Measurements from ENCODE around the gene RNF123.
A peak's percentile ranks its signal among the peaks of the same experiment; 100 is the strongest.
"Not testable (repeated sequence)": the region's sequence is repeated elsewhere in the genome, so short reads cannot be mapped to it uniquely, and the experiment has no call there.

Gene RNF123

DNA sequence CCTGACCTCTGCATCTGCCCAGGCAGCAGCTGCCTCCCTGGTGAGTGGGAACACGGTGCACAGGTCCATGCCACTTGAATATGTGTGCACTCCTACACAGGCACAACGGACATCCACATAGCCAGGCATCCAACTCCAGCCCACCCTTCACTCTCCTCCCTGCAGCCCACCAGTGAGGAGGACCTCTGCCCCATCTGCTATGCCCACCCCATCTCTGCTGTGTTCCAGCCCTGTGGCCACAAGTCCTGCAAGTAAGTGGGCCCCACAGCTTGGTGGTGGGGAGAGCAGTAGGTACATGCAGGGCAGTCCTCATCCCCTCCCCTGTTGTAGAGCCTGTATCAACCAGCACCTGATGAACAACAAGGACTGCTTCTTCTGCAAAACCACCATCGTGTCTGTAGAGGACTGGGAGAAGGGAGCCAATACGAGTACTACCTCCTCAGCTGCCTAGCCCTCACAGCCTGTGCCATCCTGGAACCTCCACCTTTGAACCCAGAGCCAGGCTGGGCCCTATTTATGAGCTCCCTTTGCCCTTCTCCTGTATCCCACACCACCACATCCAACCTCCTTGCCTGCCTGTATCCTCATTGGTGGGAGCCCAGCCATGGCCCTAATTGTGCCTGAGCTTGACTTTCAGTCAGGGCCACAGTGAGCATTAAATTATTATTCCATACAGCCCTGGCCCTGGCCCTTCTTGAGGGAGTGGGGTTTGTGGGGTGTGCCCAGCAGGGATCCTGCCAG lies 31.7 kb downstream of the RNF123 start:
- no peak for DNase-seq (ENCODE audit: low read depth)

DNA sequence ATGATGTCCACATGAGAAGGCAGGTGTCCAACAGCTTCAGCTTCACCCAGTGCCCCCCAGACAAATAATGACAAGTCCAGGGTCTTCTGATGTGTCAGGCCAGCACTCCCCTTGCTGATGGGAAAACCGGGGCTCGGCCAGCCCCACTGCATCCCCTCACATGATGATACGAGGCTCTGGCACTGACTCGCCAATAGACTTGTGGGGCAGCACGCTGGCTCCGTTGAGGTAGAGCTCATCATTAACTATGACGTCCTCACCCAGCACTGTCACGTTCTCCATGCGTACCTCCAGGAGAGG lies 32.2 kb downstream of the RNF123 start:
- no peak for DNase-seq (ENCODE audit: low read depth)

DNA sequence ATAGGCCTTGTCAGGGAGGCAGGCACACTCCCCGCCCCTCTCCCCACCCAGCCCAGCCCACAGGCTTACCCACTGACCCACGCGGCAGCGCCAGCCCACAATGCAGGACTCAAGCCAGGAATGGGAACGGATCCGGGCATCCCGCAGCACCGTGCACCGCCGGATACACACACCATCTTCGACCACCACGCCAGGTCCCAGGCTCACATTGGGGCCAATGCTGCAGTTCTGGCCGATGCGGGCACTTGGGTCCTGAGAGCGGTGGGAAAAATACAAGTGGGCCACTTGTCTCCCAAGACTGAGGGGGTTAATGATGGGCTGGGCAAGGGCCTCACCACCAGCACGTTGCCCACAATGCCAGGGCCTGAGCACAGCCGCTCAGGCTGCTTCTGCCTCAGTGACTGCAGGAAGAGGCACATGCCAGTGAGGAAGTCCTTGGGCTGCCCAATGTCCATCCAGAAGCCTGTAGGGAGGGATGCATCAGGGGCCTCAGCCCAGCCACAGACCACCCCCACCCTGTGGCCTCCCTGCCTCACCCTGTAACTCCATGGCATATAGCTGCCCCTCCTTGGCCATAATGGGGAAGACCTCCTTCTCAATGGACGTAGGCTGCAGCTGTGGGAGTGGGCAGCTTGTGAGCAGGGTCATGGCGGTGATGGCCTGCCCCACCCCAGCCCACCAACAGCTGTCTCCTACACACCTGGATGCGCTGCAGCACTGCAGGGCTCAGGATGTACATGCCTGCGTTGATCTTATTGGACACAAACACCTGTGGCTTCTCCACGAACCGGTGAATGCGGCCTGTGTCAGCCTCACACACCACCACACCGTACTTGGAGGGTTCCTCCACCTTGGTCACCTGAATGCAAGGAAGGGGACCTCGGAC lies 32.8 kb downstream of the RNF123 start:
- DNase-seq (ENCODE audit: low read depth), result no peak

DNA sequence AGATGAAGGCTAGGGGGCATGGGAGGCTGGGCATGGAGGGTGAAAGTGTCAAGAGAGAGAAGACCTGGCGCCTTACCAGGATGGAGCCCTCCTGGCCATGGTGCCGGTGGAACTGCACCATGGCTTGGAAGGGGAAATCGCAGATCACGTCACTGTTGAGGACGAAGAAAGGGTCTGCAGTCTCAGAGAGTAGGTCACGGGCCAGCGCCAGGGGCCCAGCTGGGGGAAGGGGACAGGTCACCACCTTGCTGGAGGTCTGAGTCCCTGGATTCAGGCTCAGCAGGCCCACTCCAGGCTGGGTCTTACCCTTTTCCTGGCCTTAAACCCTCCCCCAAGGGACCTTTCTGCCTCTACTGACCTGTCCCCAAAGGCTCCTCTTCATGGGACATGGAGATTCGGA lies 33.5 kb downstream of the RNF123 start:
- DNase-seq (ENCODE audit: low read depth), result no peak

DNA sequence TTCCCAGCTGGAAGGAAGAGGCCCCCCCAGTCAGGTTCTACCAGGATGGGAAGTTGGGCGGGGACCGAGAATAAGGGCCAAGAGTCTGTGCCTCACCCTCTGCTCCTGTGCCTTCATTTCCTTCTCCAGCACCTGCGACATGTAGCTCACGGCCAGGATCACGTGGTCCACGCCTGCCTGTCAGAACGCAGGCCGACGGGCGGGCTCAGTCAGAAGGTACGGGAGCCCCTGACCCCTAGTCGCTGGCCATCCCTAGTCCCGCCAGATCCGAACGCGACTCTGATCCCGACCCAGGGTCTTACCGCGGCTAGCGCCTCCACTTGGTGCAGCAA lies 33.9 kb downstream of the RNF123 start:
- peak; percentile 56 for DNase-seq (ENCODE audit: low read depth)

DNA sequence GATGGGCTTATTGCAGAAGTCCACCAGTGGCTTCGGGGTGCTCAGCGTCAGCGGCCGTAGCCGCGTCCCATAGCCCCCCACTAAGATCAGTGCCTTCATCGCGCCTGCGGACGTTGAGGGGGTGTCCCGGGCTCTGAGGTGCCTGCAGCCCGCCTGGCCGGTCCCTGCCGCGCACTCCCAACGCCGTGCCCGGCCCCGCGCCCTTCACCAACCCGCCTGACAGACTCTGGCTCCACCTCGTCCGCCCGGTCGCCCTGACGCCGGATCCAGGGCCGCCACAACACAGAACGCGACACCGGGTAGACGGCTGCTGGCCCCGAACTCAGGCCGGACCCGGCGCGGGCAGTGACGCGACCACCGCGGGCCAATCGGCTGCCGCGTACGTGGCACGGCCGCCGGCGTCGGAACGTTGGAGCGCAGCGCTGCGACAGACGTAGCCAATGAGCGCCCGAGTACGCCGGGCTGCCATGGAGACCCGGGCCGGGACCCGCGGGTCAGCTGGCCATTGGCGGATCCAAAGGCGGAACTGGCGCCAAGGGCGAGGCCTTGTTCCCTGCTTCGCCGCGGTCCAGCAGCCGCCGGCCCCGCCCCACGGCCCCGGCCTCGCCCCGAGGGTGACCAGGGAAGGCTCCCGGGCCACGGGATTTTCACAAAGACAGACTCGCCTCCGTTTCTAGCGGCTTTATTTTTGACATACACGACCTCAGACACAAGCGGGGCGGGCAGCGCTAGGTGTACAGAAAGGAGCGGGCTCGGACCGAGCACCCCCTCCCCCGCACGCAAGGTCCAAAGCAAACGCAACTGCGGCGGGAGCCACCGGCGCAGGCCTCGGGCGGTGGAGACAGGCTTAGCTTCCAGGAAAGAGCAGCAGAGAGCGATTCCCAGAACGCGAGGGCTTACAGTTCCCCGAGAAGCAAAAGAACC lies 34.5 kb downstream of the RNF123 start, which contains the start of gene GMPPB:
Gene GMPPB (minus strand): TSS at position 324 of the 924 bp plus-strand sequence. CDS start 225 bp downstream, at position 99.
- DNase-seq (ENCODE audit: low read depth), result peak; percentile 86

DNA sequence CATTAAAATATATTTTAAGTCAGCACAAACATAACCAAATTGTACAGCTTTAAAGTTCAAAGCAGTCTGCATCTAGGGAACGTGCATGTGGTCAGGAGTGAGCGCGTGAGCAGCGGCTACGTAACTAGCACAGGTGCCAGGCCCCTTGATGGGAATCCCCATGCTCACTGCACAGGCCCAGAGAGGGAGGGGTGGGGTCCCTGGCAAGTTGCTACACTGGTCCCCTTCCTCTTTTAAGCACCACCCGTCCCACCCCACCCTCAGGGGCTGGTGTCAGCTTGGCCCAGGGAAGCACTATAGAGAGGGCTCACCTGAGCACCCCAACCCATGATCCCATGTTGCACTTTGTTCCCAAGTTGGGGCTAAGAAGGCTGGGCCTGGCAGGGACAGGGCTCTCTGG lies 35.2 kb downstream of the RNF123 start:
- DNase-seq (ENCODE audit: low read depth), result peak; percentile 41

DNA sequence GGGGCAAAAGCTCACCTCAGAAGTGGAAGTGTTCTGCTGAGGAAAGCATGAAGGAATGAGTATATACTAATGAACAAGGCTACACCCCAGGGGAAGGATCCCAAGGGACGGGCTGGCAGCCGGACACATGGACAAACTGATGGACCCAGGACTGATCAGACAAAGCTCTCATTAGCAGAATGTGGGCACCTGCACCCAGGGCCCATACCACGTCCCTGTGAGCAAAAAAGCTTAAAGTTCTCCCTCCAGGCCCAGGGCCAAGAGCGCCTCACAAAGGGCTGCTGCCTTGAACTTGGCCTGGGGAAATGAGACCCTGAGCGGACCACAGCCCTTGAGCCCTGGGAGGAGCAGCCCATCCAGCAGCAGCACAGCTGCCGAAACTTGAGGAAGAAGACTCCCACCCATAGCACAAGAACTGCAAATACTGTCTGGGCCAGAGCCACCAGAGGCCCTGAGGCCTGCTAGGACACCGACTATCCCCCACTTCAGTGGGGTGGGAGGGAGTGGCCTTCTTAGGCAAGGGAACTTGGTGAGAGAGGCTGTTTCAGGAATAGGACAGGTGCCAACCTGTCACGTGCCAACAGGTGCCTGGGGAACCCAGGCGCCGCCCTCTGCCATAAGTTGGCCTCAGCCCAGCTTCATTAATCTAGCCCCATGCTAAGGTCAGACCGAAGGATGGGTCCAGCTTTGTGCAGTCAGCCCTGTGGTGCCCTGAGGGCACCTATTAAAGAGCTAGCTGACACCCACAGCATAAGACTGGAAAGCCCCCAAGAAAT lies 36.7 kb downstream of the RNF123 start:
- no peak for DNase-seq (ENCODE audit: low read depth)

DNA sequence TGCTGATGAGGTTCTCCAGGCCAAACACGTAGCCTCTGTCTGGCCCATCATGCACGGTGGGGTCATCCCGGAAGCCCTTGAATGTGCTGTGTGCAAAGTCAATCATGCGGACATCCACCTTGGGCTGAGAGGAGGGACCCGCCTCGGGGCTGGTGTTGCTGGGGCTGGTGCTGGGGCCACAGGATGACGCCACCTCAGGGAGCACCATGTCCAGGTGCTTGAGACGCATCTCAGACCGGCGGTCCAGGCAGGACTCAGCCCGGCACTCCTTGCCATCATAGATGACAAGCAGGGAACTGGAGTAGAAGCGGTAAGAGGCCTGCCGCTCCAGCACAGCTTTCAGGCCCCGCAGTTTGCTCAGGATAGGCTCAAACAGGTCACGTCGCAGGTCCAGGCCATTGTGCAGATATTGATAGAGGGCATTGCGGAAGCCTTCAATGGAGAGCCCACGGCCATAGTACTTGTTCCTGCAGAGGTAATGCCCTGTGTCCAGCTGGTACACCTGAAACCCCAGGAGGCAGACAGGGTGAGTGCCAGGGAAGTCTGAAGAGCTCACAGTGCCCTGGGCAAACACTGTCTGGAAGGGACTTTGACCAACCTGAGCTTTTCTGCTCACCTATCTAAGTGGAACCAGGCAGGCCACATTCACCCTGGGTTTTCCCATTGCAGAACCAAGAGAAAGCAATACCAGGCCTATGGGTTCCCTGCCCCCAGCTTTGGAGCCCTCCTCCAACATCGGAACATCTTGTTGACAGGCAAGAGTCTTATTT lies 38.0 kb downstream of the RNF123 start:
- DNase-seq (ENCODE audit: low read depth), result no peak

DNA sequence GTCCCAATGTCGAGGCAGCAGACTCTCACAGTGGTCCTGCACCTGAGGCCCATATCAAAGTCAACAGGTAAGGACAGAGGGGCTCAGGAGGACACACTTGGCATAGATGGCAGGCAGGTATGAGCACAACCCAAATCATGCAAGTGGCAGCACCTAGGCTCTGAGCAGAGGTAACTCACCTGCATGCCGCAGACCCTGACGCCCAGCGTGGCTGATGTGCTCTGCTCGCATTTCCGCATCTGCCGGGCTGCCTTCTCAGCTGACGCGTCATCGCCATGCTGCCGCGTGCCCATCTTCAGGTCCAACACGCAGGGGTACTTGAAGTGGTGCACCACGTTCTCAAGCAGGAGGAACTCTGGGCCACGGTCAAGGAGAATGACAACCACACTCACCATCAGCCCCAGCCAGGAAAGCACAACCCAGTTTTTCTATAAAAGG lies 38.6 kb downstream of the RNF123 start:
- DNase-seq (ENCODE audit: low read depth), result no peak

DNA sequence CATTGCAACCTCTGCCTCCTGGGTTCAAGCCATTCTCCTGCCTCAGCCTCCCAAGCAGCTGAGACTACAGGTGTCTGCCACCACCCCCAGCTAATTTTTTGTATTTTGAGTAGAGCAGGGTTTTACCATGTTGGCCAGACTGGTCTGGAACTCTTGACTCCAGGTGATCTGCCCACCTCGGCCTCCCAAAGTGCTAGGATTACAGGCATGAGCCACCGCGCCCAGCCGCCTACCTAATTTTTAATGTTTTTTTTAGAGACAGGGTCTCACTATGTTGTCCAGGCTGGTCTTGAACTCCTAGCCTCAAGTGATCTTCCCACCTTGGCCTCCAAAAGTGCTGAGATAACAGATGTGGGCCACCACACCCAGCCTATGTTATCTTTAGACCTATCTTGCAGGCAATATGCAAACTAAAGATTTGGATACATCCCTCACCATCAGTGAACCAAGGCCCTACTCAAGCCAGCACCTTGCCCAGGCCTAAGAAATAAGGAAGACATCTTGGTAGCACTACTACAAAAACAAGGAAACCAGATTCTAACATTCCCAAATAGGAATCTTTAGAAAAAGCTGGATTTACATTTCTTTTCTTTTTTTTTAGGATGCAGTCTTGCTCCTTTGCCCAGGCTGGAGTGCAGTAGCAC lies 40.7 kb downstream of the RNF123 start:
- no peak for DNase-seq (ENCODE audit: low read depth)

DNA sequence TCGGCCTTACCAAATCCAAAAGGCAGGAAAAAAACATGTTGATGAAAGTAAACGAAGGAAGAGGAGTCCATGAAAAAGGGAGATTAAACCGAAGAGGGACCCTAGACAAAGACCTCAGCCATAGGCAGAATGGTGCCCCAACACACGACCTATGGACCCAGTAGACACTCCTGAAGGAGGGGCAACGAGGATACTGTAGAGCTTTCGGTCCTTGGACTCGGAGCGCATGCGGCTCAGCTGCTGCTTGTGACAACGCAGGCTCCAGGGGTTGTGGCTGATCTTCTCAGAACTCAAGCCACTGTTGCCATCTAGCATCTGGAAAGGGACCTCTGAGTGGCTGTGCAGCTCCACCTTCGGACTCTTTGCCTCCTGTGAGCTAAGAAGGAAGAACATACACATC lies 43.2 kb downstream of the RNF123 start:
- no peak for DNase-seq (ENCODE audit: low read depth)

DNA sequence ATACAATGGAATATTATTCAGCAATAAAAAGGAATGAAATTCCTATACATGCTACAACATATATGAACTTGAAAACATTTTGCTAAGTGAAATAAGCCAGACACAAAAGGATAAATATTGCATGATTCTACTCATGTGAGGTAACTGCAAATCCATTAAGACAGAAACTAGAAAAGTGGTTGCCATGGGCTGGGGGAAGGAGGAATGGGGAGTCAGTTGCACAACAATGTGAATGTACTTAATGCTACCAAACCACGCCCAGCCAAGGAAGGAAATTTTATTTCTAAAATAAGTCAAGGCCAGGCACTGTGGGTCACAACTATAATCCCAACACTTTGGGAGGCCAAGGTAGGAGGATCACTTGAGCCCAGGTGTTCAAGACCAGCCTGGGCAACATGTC lies 44.2 kb downstream of the RNF123 start:
- DNase-seq (ENCODE audit: low read depth), result no peak

DNA sequence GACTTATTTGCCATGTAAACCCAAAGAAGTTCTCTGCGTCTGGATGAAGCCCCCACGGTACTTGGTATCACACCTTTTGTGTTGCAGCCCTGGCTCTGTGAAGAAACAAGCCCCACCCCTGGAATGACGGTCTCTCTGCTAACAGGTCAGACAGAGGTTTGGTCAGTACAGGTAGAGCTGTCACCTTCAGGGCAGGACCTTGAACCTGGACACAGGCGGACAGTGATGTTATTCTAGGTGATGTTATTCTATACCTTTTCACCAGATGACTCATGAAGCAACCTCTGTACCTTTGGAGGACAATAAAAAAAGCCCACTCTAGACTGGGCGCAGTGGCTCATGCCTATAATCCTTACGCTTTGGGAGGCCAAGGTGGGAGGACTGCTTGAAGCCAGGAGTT lies 45.4 kb downstream of the RNF123 start:
- DNase-seq (ENCODE audit: low read depth), result no peak

DNA sequence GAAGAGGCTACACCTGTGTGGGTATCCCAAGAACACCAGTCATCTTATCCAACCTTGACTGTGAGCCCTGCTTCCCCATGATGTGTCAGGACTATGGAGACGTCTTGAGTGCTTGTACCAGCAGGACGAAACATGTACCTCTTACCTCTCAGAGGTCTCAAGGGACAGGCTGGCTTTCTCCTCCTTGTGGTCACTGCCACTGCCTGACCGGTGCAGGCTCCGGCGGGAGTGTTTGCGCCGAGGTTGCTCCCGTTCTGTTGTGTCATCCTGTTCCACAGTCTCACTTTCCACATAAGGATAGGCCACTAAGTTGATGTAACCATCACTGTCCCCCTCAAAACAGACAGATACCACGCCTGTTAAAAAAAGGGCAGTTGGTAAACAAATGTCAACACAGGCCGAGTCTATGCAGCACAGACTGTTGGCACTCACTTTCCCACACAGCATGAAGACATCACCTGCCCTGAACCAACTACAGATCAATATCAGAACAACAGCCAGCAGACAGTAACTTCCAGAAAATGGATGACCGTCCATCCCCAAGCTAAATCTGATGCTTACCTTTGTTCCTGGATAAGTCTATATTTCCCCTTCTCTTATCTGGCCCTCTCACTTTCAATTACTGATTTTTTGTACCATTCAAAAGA lies 48.8 kb downstream of the RNF123 start:
- DNase-seq (ENCODE audit: low read depth), result no peak

DNA sequence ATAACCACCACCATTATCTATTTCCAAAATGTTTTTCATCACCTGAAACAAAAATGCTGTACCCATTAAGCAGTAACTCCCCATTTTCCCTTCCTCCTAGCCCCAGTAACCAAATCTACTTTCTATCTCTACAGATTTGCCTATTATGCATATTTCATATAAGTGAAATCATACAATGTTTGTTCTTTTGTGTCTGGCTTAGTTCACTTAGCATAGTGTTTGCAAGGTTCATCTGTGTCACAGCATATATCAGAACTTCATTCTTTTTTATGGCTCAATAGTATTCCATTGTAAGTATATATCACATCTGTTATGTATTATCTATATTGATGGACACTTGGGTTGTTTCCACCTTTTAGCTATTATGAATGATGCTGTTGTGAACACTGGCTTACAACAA lies 51.1 kb downstream of the RNF123 start:
- DNase-seq (ENCODE audit: low read depth), result no peak

DNA sequence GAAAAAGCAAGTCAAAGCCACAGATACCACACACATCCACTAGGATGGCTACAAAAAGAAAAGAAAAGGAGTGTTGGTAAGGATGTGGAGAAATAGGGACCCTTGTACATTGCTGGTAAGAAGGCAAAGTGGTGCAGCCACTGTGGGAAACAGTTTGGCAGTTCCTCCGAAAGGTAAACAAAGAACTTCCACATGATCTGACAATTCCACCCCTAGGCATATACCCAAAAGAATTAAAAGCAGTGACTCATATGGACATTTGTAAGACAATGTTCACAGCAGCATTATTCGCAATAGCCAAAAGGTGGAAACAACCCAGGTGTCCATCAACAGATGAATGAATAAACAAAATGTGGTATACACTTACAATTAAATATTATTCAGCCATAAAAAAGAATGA lies 56.6 kb downstream of the RNF123 start:
- DNase-seq (ENCODE audit: low read depth), result no peak

DNA sequence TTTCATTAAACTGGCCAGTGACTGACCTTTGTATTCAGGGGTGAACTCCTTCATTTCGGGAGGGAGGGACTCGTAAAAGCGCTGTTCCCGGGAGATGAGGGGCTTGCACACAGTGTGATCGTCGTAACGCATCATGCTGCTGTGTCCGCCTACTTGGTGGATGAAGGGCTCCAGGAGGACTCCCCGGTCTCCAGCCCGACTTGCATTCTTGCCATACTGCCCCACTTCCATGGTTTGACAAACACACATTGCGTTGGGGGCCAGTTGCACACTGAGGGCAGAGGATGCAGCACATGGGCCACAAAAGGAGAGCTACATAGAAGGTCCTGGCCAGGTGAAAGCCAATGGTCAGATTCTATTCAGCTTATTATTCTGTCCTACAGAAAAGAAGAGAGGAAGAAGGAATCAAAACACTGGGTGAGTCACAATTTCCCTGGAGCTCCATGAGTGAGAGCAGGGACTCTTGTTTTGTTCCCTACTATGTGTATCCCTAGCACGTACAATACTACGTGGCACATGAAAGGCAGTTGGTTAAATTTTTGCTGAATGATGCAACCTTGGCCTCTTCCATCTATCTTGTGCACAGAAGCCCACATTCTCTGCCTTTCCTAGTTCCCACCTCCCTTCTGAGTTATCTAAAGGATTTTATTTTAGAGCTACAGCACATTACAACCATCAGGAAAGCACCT lies 58.6 kb downstream of the RNF123 start:
- DNase-seq (ENCODE audit: low read depth), result no peak

DNA sequence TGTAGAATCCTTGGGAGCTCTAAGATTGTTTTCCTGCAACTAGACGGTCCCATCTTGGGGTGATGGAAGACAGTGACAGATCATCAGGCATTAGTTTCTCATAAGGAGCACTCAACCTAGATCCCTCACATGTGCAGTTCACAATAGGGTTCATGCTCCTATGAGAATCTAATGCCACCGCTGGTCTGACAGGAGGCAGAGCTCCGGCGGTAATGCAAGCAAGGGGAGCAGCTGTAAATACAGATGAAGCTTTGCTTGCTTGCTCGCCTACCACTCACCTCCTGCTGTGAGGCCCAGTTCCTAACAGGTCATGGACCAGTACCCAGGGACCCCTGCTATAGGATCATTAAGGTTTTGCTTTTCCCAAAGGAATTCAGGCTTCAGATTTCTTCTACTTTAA lies 59.5 kb downstream of the RNF123 start:
- DNase-seq (ENCODE audit: low read depth), result not testable (repeated sequence)
